IPS-NIHi11 (cell line): ENCODE results near the gene ADCY5.

Experiments
- DNase-seq: peaks from one replicate; pipeline ENCODE4 v3.0.0; 2012; ENCODE audit warnings: mixed read lengths, low spot score

ADCY5 gene

DNA sequence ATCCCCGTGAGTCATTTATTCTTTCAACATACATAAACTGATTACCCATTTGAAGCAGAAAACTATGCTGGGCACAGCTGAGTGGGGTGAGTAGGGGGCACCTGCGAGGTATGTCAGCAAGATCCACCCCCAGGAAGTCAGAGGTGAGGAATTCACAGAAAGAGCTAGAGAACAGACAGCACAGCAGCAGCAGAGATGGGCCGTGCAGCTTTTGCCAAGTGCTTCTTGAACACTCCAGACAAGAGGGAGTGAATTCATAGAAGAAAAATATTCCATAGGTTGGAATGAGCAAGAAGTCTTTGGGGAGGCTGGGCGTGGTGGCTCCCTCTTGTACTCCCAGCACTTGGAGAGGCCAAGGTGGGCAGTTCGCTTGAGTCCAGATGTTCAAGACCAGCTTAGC, 9.4 kb upstream of the ADCY5 start:
- no peak for DNase-seq

DNA sequence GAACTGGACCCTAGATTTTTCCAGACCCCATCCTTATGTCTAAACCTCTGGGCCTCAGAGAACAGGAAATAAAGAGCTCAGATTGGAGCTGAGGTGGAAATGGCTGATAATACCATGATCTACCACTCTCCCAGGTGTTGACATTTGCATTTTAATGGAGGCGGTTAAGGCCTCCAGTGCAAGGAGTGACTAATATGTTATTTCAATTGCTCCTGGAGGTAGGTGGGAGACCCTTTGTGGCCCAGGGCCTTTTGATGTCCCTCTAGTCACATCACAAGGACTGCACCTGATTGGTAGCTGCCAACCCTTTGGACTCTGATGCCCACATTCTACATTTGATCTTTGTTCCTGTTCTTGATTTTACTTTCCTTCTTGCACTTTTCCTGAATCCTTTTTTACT, 9.0 kb upstream of the ADCY5 start:
- peak; percentile 48 for DNase-seq

DNA sequence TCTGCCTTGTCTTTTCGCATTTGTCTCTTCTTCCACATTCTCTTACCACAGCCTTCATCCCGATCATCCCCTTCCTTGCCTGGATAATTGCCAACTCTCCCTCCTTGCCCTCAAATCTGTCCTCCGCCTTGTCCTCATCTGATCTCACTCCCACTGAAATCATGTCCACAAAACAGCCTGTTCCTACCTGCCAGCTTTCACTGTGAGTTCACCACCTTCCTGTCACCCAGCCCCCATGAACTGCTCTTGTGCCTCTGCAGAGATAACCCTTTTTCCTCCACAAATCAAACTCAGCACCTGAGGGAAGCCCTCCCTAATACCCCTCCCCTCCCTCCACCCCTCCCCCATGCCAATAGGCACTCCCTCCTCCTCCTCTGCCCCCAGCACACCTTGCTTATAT, 4.8 kb upstream of the ADCY5 start:
- DNase-seq: no peak

DNA sequence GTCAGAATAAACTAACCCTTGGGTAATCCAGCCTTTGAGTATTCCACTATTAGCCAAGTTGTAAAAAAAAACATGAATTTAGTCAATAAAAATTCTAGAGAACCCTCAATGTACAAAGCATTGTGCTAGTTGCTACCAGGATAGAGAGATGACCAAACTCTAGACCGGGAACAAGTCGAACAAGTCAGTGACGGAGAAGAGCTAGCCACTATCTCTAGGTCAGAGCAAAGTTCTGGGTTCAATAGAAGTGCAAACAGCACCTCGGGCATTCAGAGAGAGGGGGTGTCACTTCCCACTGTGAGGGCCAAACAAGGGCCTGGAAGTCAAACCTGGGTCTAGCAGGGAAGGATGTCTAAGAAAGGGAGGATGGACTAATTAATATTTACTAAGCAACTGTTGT, 2.3 kb upstream of the ADCY5 start:
- DNase-seq: no peak

DNA sequence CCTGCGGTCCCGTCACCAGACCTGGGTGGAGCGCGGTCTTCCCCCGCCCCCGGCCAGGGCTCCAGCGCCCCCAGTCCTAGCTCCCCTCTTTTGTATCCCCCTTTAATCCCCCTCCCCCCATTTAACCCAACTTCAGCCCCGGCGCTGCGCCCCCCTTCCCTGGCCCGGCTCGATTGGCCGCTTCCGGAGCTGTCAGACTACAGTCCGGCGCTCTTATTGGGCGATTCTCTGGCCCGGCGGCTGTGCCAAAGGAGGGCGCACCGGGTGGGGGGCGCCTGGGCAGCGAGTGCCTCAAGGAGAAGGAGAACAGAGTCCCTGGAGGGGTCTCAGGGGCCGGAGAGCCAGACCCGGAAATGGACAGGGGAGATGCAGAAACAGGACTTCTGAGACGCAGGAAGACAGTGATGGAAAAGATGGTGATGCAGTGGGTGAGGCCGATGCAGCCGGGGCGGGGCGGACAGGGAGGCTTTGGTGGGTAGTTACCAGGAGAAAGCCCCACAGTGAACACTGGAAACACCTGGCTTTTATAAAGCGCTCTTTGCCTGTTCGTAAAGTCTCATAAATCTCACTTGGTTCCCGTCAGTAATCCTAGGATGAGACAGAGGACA, 1.2 kb upstream of the ADCY5 start:
- peak; percentile 75 for DNase-seq

- peak; percentile 80 for DNase-seq
Observed at GRCh38 chr3:123449102-123449996, 459 bp upstream of the ADCY5 start.

DNA sequence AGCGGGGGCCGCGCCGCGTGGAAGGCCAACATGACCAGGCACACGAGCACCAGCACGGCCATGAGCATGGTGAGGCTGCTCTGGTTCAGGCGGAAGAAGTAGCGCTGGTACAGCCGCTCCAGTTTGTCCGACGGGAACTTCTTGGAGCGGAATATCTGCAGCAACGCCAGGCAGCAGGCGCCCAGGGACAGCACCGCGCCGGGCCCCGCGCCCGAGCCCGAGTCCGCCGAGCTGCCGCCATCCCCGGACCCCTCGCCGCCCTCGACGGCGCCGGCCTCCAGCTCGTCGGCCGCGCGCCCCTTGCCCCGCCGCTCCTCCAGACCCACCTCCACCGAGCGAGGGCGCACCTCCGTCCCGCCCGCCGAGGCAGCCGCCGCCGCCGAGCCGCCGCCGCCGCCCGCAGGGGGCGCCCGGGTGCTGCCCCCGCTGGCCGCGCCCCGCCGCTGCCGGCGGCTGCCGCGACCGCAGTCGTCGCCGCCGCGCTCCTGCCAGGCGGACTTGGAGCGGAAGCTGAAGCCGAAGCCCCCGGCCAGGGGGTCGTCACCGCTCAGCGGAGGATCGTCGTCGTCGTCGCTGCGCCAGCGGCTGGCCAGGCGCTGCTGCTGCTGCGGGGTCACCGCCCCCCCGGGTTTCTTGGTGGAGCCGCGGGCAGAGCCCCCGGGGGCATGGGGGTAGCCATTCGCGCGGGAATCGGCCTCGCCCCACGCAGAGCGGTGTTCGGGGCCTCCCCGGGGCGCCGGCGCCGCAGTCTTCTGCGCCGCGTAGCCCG, 957 bp downstream of the ADCY5 start:
- peak; percentile 94 for DNase-seq

DNA sequence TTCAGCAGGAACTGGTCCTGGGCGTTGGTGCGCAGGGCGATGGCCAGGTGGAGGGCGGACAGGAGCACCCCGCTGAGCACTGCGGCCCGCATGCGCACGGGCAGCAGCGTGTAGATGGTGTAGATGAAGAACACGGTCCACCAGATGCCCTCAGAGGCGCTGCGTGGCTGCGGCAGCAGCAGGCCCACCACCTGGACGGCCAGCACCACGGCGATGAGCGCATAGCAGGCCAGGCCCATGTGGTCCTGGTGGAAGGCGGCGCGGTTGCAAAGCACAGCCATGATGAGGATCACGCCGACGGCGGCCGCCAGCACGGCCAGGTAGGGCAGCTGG, 1.5 kb downstream of the ADCY5 start:
- DNase-seq: no peak

GRCh38 chr3:123446610-123447109, 2.2 kb downstream of the ADCY5 start:
- DNase-seq: no peak

DNA sequence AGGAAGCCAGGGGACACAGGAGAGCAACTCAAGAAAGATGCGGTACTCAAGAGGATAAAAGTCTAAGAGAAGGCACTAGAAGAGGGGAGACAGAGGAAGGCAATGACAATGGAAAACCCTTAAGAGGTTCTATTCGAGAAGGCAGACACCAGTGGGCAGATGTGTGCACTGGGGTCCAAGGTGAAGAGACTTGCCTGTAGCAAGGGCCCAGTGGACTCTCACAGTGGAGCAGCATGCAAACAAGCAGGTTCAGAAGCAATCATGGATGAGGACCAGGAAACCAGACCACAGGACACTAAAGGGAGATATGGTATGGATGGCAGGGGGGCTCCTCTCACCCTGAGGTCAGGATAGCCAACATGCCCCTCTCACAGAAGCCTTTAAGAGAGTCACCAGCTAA, 2.7 kb downstream of the ADCY5 start:
- DNase-seq: no peak

GRCh38 chr3:123445702-123446101, 3.2 kb downstream of the ADCY5 start:
- DNase-seq: no peak

DNA sequence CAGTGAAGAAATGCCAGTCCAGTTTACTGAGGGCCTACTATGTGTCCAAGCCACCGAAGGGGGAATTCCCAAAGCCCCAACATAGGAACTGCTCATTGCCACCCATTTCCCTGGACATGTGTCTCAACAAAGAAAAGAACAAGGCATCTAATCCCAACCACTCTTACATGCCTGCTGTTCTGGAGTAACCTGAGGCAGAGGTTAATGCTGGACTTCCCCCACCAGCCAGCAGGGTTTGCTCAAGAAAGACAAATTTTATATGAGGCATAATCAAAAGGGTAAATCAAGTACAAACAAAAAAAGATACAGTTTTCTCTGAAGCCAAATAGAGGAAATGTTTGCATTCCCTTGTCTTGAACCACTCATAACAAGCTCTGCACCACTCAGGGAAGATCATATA, 4.1 kb downstream of the ADCY5 start:
- DNase-seq: no peak

DNA sequence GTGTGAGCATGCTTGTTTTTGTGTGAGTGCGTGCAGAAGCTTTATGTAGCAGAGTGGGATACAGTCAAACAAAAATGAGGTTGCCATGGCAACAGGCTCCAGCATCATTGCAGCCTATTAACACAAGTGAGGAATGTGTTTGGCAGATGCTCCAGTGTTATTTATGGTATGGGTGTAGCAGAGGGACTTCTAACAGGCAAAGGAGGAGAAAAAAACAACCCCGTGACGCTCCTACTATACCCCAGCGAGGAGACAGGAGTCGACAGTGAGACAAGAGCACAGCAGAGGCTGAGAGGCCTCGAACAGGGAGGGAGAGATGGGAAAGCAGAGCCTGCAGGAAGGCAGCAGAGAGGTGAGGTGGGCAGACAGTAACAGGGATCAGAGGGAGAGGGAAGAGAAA, 4.9 kb downstream of the ADCY5 start:
- DNase-seq: no peak

DNA sequence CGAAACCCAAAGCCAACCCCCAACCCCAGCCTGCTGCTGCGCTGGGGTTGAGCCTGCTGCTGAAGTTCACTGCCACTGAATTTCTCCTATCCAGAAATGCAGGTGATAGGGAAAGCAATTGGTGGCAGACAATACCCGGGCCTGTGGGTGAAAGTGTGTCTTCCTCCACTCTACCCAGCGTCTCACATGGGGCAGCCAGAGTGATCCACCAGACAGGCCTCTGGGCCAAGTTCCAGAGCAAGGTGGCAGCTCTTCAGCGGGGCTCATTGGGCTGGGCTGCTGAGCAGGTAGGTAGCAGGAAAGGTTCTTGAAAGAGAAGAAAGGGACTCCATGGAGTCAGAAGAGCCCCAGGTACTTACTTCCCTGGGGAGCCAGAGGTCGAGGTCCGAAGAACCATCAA, 6.0 kb downstream of the ADCY5 start:
- DNase-seq: no peak

DNA sequence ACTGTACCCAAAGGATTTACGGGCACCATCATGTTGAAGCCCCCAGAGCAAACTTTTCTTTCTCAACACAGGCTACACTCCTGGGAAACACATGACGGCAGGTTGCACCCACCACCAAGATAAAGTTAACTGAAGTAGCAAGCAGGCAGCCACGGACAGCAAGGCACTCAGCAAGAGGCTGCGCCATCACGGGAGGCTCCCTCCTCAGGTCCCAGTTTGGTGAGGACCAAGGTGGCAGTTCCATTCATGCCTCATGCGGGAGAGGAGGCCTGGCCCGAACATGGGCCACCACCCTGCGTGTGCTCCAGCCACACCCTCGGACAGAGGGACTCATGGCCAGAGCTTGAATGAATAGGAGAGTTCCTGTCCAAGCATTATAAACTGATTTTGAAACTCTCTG, 6.8 kb downstream of the ADCY5 start:
- no peak for DNase-seq

DNA sequence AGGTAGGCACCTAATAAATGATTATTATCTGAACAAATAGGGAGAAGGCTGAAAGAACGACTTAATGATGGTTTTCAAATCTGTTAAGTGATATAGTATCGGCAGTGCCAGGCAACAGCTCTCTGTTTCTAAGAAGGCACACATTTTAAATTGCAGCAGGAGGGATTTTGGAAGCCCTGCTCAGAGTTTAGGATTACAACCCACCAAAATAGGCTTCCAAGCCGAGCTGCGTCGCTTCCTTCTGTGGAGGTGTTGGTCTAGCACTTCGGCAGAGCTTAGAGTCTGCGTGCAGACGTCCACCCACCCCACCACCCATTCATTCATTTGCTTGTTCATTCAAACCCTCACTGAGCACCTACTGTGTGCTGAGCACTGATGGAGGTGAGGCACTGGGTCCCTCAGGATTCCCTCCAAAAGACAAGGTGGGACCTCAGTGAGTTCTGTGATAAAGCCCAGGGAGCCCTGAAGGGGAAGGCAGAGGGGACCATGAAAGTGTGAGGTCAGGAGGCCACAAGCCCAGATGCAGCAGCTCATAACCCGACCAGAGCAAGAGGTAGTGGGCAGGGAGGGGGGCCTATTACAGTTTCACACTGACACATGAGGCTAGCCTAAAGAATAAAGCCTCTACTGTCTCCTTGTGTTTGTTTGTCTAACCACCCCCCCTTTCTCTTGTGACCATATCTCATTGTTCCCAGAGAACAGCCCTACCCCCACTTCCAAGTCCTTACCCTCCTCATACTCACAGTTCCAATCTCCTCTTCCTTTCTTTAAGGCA, 8.9 kb downstream of the ADCY5 start:
- no peak for DNase-seq

GRCh38 chr3:123432832-123433523, 15.9 kb downstream of the ADCY5 start:
- DNase-seq: no peak

DNA sequence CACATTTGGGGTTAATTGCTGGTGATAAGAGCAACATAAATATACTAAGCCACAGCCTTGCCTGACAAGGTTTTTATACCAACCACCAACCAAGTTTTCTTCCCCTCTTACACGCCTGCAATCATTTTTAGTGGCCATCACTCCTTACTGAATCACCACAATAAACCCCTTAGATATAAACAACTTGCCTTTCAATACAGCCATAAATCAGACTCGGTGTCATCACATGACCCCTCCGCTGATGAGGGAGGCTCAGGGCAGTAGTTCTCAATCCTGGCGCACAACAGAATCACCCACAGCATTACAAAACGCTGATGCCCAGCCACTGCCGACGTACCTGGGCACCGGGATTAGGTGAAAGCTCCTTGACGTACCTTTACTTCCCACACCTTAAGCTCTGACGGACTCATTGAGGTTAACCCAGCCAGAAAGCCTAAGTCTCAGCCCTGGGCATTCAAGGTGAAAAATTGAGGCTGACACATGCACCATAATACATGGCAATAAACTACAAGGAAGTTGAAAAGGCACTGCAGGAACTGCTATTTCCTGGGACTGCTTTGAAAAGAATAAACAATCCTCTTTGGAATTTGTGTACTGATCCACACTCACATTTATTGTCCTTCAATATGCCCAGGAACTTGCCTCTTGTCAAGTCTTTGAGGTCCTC, 17.1 kb downstream of the ADCY5 start:
- DNase-seq: no peak

- no peak for DNase-seq
Observed at GRCh38 chr3:123431007-123431657, 17.8 kb downstream of the ADCY5 start.

DNA sequence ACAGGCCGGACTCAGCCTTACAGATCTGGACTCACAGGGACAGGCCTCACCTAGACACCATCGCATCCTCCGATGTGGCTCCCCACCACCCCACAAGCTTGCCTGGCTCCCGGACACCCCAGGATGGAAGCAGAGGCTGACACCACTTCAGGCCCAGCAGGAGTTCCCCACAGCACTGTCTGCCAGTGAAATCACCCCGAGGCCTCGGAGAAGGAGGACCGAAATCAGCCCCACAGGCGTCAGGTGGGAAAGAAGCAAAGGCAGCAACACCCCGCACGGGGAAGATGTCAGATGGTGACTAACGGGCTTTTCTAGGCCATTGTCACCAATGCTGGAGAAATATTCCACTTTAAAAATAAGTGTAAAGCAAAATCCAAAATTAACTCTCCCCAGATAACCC, 18.6 kb downstream of the ADCY5 start:
- no peak for DNase-seq
